Kidney (tissue), 14 donors: ENCODE data around the gene SUPT4H1. TPM values are rescaled to one million over a fixed set of nuclear protein-coding genes. Genes with fewer than 3 reads are reported as not detected.

Source experiments
- DNase-seq, 5 donors: peaks; one replicate each; pipeline ENCODE4 v3.0.0-alpha.2; 2013 to 2020
- FAIRE-seq: peaks from 2 replicates; lab custom pipeline; 2012; peaks lifted over from hg19 to GRCh38; lab: Jason Lieb, UNC
- H3K27ac ChIP-seq, 2 donors: one replicate each; pipeline ENCODE4 v1.7.0; 2013; ENCODE audit warnings: low read depth in 2 of 2, low read length in 2 of 2, inconsistent platforms in 1 of 2
- H3K27me3 ChIP-seq: one replicate; pipeline ENCODE4 v1.7.1; 2013; ENCODE audit warnings: low read length, inconsistent platforms; ENCODE audit not compliant: control insufficient read depth, insufficient read depth
- H3K36me3 ChIP-seq, 3 donors: one replicate each; pipeline versions ENCODE4 v1.7.0 to v1.7.1; 2013; ENCODE audit warnings: low read length in 3 of 3, control low read depth in 1 of 3, inconsistent platforms in 1 of 3; ENCODE audit not compliant: insufficient read depth in 3 of 3, control insufficient read depth in 2 of 3
- H3K4me1 ChIP-seq, 3 donors: one replicate each; pipeline versions ENCODE4 v1.7.0 to v1.7.1; 2013; ENCODE audit warnings: low read length in 3 of 3, inconsistent platforms in 1 of 3, low read depth in 1 of 3; ENCODE audit not compliant: control insufficient read depth in 2 of 3, insufficient read depth in 2 of 3
- H3K4me3 ChIP-seq, 3 donors: one replicate each; pipeline versions ENCODE4 v1.7.0 to v1.8.1; 2013; ENCODE audit warnings: low read length in 3 of 3, control low read depth in 1 of 3, inconsistent platforms in 1 of 3
- H3K9ac ChIP-seq, 3 donors: one replicate each; pipeline versions ENCODE4 v1.7.0 to v1.7.1; 2013; ENCODE audit warnings: low read length in 3 of 3, control low read depth in 1 of 3, inconsistent platforms in 1 of 3
- H3K9me3 ChIP-seq, 3 donors: one replicate each; pipeline versions ENCODE4 v1.7.0 to v1.7.1; 2013; ENCODE audit warnings: low read length in 3 of 3, control low read depth in 1 of 3, inconsistent platforms in 1 of 3; ENCODE audit not compliant: control insufficient read depth in 2 of 3, insufficient read depth in 1 of 3
- intact Hi-C: fragments of 100-400 bp; cut with DNase I; formaldehyde crosslinking; loops from one replicate; pipeline ENCODE4 v1.11.1; 2022
- polyA plus RNA-seq: library from polyadenylated mRNA; stranded (reverse); fragments of 350-450 nt; fragmentation: Illumina TruSeq; extraction: RNeasy Lipid Tissue Mini Kit (QIAGEN cat#74804); gene quantifications from one replicate; pipeline ENCODE4 v1.2.3, GENCODE V29; 2014; ENCODE audit warnings: low read depth, low replicate concordance; ENCODE audit not compliant: insufficient read depth
- total RNA-seq: library from RNA; stranded (reverse); fragmentation: NEBNext Ultra II Directional; extraction: Animal tissue kit (Norgen Biotek cat#: 25700); gene quantifications from one replicate; pipeline ENCODE4 v1.2.1, GENCODE V29; 2021
- TF ChIP-seq, protein P1 (sequence below): IDR thresholded peaks from 3 replicates; pipeline ENCODE4 v1.5.1; 2012; ENCODE audit warnings: mild to moderate bottlenecking, moderate library complexity, borderline replicate concordance; ENCODE audit not compliant: insufficient read depth; ENCODE audit errors: extremely low read depth
- donor health status: control.
- donor health status: control.
- donor health status: control.
- donor health status: control.
- donor health status: control.
- donor health status: DM: yes; HTN: yes; CAD: no.
- donor health status: Normal renal cell carcinoma (clear cell type).

SUPT4H1 gene
- total and polyA plus RNA-seq, 2 donors from 2014 or later, result 60.5 to 129 TPM

DNA sequence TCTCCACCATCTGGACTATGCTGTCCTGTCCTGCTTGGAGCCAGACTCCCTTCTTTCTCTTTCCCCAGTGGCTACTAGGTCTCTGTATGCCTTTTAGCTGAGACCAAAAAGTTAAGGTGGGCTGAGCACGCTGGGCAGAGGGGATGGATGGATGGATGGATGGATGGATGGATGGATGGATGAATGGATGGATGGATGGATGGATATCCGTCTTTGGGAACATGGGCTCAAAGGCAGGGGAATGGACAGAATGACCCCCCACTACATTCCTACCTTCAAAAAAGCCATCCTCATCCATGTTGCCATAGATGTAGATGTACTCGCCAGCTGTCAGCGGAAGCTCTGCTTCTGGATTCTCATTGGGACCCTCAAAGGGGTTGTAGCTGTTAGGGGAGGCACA is 36.3 kb downstream of the SUPT4H1 start:
- Histone ChIP-seq H3K27me3 (no peaks in the 10 kb centered on the region), H3K4me1 (no peaks in the 10 kb centered on the region), H3K4me3 (no peak overlapping the region), H3K9me3 (no peaks in the 10 kb centered on the region), H3K9ac (no peak overlapping the region), H3K27ac (no peak overlapping the region), H3K36me3 (no peaks in the 10 kb centered on the region)
- no peak for DNase-seq
- FAIRE-seq, result no peak
- intact Hi-C loops, result no loop called here
- TF ChIP-seq, protein P1, sequence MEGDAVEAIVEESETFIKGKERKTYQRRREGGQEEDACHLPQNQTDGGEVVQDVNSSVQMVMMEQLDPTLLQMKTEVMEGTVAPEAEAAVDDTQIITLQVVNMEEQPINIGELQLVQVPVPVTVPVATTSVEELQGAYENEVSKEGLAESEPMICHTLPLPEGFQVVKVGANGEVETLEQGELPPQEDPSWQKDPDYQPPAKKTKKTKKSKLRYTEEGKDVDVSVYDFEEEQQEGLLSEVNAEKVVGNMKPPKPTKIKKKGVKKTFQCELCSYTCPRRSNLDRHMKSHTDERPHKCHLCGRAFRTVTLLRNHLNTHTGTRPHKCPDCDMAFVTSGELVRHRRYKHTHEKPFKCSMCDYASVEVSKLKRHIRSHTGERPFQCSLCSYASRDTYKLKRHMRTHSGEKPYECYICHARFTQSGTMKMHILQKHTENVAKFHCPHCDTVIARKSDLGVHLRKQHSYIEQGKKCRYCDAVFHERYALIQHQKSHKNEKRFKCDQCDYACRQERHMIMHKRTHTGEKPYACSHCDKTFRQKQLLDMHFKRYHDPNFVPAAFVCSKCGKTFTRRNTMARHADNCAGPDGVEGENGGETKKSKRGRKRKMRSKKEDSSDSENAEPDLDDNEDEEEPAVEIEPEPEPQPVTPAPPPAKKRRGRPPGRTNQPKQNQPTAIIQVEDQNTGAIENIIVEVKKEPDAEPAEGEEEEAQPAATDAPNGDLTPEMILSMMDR, result no peak

DNA sequence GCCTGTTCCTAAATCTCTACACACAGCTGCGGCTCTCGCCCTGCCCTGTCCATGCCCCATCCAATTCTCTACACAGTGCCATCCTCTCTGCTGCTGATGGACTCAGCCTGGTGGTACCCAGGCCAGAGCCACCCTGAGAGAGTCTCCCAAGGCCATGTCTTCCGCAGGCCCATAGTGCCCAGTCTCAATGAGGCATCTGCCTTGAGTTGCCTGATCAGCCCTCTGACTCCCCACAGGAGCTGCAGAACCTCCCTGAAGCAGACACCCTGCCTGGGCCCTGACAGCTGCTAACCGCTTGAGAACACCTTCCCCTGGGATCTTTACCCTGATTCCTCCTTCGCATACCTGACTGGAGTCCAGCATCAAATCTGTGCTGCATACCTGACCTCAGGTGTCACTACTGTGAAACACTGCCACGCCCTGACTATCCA is 36.7 kb downstream of the SUPT4H1 start:
- TF ChIP-seq, protein P1, result no peak
- H3K27ac ChIP-seq, result no peak overlapping the region
- peak in 2 of 5 donors; percentile 7 to 19 for DNase-seq
- H3K27me3 ChIP-seq, result no peaks in the 10 kb centered on the region
- no peak for FAIRE-seq
- no peaks in the 10 kb centered on the region for H3K4me1 ChIP-seq
- intact Hi-C loops, result no loop called here
- H3K4me3 ChIP-seq, result no peak overlapping the region
- no peaks in the 10 kb centered on the region for H3K36me3 ChIP-seq
- H3K9me3 ChIP-seq, result no peaks in the 10 kb centered on the region
- H3K9ac ChIP-seq, result no peak overlapping the region

DNA sequence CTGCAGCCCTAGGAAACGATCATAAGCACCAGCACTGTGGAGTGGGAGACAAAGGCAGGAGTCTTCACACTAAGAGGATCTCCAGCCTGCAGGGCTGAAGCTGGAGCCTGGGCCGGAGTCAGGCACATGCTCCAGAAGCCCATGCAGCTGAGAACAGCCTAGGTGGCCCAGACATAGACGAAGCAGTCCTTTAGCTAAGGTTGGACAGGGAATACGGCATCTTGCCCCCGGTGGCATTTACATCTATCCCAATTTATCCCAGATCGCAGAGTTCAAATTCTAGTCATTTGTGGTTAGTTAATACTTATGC is 37.3 kb downstream of the SUPT4H1 start:
- Histone ChIP-seq H3K9ac (no peak overlapping the region), H3K4me3 (no peak overlapping the region), H3K36me3 (no peaks in the 10 kb centered on the region), H3K27me3 (no peaks in the 10 kb centered on the region), H3K4me1 (no peaks in the 10 kb centered on the region), H3K27ac (no peak overlapping the region), H3K9me3 (no peaks in the 10 kb centered on the region)
- TF ChIP-seq, protein P1, result no peak
- intact Hi-C loops, result no loop called here
- DNase-seq, result no peak
- FAIRE-seq, result no peak

DNA sequence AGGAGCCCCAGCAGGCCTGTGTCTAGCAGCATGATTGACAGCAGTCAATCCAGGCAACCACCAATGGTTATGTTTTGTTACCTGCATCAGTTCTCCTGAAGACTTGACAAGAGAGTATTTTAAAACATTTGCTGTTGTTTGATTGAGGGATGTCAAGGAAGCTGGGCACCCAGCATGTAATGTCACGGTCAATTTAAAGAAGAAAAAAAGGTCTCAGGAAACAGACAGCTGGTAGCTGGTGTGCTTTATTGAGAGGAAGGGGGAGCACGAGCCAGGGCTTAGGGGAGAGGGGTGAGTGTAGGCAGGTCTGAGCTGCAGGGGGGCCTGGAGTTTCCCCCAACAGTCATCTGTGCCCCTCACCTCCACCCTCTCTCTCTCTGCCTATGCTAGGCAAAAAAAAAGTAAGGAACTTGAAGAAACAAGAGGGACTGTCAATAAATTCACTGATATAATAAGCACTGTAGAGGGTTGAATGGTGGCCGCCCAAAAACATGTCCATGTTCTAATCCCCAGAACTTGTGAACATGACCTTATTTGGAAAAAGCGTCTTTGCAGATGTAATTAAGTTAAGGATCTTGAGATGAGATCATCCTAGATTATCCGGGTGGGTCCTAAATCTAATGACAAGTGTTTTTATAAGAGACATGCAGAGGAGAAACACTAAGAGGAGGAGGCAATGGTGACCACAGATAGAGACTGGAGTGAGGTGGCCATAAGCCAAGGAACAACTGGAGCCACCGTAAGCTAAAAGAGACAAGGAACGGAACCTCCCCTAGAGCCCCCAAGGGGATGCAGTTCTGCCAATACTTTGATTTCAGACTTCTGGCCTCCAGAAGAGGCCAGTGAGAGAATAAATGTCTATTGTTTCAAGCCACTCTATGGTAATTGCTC is 37.9 kb downstream of the SUPT4H1 start:
- H3K9ac ChIP-seq, result no peak overlapping the region
- intact Hi-C loops, result no loop called here
- no peak overlapping the region for H3K27ac ChIP-seq
- FAIRE-seq, result no peak
- H3K4me1 ChIP-seq, result no peaks in the 10 kb centered on the region
- TF ChIP-seq, protein P1, result no peak
- no peak overlapping the region for H3K4me3 ChIP-seq
- H3K27me3 ChIP-seq, result no peaks in the 10 kb centered on the region
- peak in 1 of 5 donors; percentile 5 for DNase-seq
- H3K9me3 ChIP-seq, result no peaks in the 10 kb centered on the region
- H3K36me3 ChIP-seq, result no peaks in the 10 kb centered on the region
